Measurements from ENCODE around the gene PTPN1. TPM values are rescaled to one million over a fixed set of nuclear protein-coding genes. Genes with fewer than 3 reads are reported as not detected.

Gene PTPN1
- total RNA-seq, 1 experiment from 2014 or later, result 30.8 TPM

DNA sequence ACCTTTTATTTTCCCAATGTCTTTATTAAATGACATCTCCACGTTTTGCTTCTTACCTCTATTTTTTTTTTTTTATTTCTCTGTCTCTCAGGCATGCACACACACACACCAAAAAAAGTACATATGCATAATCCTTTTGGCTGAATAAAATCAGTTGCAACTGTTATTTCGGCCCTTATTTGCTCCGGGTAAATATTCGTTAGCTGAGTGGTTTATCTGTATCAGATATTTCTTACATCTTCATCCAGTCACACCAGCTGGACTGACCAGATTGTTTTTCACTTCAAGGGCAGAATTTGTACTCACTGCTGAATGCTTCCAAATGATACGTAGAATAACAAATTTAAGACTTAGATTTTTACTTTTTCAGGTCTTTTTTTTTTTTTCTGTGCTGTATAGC is 45.5 kb downstream of the PTPN1 start:
- no peaks in the 10 kb centered on the region for H3K27me3 Mint-ChIP-seq (ENCODE audit: low read depth)
- WGBS (ENCODE audit: extremely low coverage, insufficient read length, low lambda C conversion rate), result no CpG with 5 or more reads among the region's 5 CpGs

More for the DNA sequence above, 45.5 kb downstream of the PTPN1 start:
- H3K36me3 Mint-ChIP-seq (ENCODE audit: insufficient read depth in 1 of 3, low read depth in 3 of 3), result peaks cover 0 to 2% (median 0%) of the 10 kb centered on the region in 3 experiments; a peak in 1 of 7 replicates
- no peak overlapping the region for H3K4ac ChIP-seq (ENCODE audit: low read depth, low read length)
- no peaks in the 10 kb centered on the region for H3K4me1 ChIP-seq (ENCODE audit: insufficient read depth, low read length)
- no peaks in the 10 kb centered on the region for H3K9me3 Mint-ChIP-seq
- H4K91ac ChIP-seq (ENCODE audit: insufficient read length, low read depth, low read length), result no peak overlapping the region
- H2BK20ac ChIP-seq (ENCODE audit: low read depth, low read length, poor library complexity, severe bottlenecking), result no peak overlapping the region
- H3K56ac ChIP-seq (ENCODE audit: insufficient read length, low read depth, low read length), result no peak overlapping the region
- no peak overlapping the region for H3T11ph ChIP-seq (ENCODE audit: low read length)
- H3K23ac ChIP-seq (ENCODE audit: insufficient read length, low read depth, low read length), result no peak overlapping the region
- H3K9me3 ChIP-seq (ENCODE audit: control insufficient read depth, low read depth, low read length), result no peaks in the 10 kb centered on the region
- H2BK12ac ChIP-seq (ENCODE audit: insufficient read length, low read depth, low read length), result no peak overlapping the region
- H3K4me2 ChIP-seq (ENCODE audit: insufficient read depth, insufficient read length, low read length), result no peak overlapping the region
- no peak overlapping the region for H2BK15ac ChIP-seq (ENCODE audit: low read depth, low read length)
- H4K8ac ChIP-seq (replicated peaks; ENCODE audit: insufficient read length, low read depth, low read length), result no peak overlapping the region
- H3K27me3 ChIP-seq (ENCODE audit: insufficient read depth, low read length), result no peaks in the 10 kb centered on the region
- H3K9ac ChIP-seq (ENCODE audit: extremely low read depth, insufficient read length, low read length), result no peak overlapping the region
- no peaks in the 10 kb centered on the region for H3K79me2 ChIP-seq (ENCODE audit: insufficient read depth, low read length)
- H2AFZ ChIP-seq (ENCODE audit: low read length), result no peak overlapping the region
- H3K4me1 Mint-ChIP-seq, result 0 out of 4 replicates have a peak, but pooled peaks cover 0 to 4% of the 10 kb centered on the region in 2 experiments
- H2AK5ac ChIP-seq (ENCODE audit: insufficient read length, low read length), result no peak overlapping the region
- no peak overlapping the region for H3K18ac ChIP-seq (ENCODE audit: insufficient read length, low read depth, low read length)
- H3K23me2 ChIP-seq (ENCODE audit: insufficient read length, low read depth, low read length, poor library complexity, severe bottlenecking), result no peaks in the 10 kb centered on the region
- no peaks in the 10 kb centered on the region for H3K79me1 ChIP-seq (ENCODE audit: insufficient read depth, low read depth, low read length, poor library complexity, severe bottlenecking)
- H3K27ac Mint-ChIP-seq, result no peak overlapping the region
- H2BK120ac ChIP-seq (ENCODE audit: low read depth, low read length, poor library complexity, severe bottlenecking), result no peak overlapping the region
- TF ChIP-seq, protein P1, sequence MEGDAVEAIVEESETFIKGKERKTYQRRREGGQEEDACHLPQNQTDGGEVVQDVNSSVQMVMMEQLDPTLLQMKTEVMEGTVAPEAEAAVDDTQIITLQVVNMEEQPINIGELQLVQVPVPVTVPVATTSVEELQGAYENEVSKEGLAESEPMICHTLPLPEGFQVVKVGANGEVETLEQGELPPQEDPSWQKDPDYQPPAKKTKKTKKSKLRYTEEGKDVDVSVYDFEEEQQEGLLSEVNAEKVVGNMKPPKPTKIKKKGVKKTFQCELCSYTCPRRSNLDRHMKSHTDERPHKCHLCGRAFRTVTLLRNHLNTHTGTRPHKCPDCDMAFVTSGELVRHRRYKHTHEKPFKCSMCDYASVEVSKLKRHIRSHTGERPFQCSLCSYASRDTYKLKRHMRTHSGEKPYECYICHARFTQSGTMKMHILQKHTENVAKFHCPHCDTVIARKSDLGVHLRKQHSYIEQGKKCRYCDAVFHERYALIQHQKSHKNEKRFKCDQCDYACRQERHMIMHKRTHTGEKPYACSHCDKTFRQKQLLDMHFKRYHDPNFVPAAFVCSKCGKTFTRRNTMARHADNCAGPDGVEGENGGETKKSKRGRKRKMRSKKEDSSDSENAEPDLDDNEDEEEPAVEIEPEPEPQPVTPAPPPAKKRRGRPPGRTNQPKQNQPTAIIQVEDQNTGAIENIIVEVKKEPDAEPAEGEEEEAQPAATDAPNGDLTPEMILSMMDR (conservative IDR thresholded peaks at IDR 0.05), result no peak
- H2BK5ac ChIP-seq (ENCODE audit: insufficient read length, low read length), result no peak overlapping the region
- no peak for DNase-seq
- H4K5ac ChIP-seq (ENCODE audit: insufficient read length, low read depth, low read length), result no peak overlapping the region
- no peak overlapping the region for H3K14ac ChIP-seq (ENCODE audit: insufficient read depth, low read length)
- no peak overlapping the region for H3K27ac ChIP-seq (ENCODE audit: insufficient read length, low read depth, low read length)
- H3K4me3 Mint-ChIP-seq, result no peak overlapping the region
- no peaks in the 10 kb centered on the region for H4K20me1 ChIP-seq (ENCODE audit: control insufficient read depth, insufficient read depth, insufficient read length)
